GM19452 (cell line): ENCODE results near the gene ZNF248.

Experiments used
- ATAC-seq: cut with Tn5 transposase; IDR thresholded peaks from one replicate; pipeline ENCODE4 v1.9.1; 2021; ENCODE audit not compliant: unreplicated experiment

ZNF248 gene

GRCh38 chr10:37826806-37827205 is 30.6 kb downstream of the ZNF248 start:
- no peak for ATAC-seq

- no peak for ATAC-seq
Observed at GRCh38 chr10:37821237-37821636, 36.2 kb downstream of the ZNF248 start.

- no peak for ATAC-seq
Observed at GRCh38 chr10:37819797-37820196, 37.6 kb downstream of the ZNF248 start.

GRCh38 chr10:37816290-37816689 is 41.1 kb downstream of the ZNF248 start:
- no peak for ATAC-seq

- no peak for ATAC-seq
Observed at GRCh38 chr10:37813763-37814162, 43.6 kb downstream of the ZNF248 start.

GRCh38 chr10:37812290-37812689 is 45.1 kb downstream of the ZNF248 start:
- no peak for ATAC-seq

- no peak for ATAC-seq
Observed at GRCh38 chr10:37803269-37803668, 54.1 kb downstream of the ZNF248 start.

- ATAC-seq: no peak
Observed at GRCh38 chr10:37801557-37801956, 55.9 kb downstream of the ZNF248 start.

GRCh38 chr10:37794305-37794976 is 63.0 kb downstream of the ZNF248 start:
- ATAC-seq: no peak

GRCh38 chr10:37789590-37789989 is 67.8 kb downstream of the ZNF248 start:
- ATAC-seq: no peak

- ATAC-seq: no peak
Observed at GRCh38 chr10:37784678-37785077, 72.7 kb downstream of the ZNF248 start.

GRCh38 chr10:37780536-37780935 is 76.9 kb downstream of the ZNF248 start:
- ATAC-seq: no peak

- no peak for ATAC-seq
Observed at GRCh38 chr10:37777056-37777455, 80.4 kb downstream of the ZNF248 start.

- no peak for ATAC-seq
Observed at GRCh38 chr10:37775612-37776011, 81.8 kb downstream of the ZNF248 start.

- ATAC-seq: no peak
Observed at GRCh38 chr10:37774351-37774750, 83.1 kb downstream of the ZNF248 start.

- no peak for ATAC-seq
Observed at GRCh38 chr10:37765216-37765615, 92.2 kb downstream of the ZNF248 start.

- ATAC-seq: no peak
Observed at GRCh38 chr10:37763132-37763531, 94.3 kb downstream of the ZNF248 start.

- no peak for ATAC-seq
Observed at GRCh38 chr10:37762287-37762686, 95.1 kb downstream of the ZNF248 start.

GRCh38 chr10:37760817-37761216 is 96.6 kb downstream of the ZNF248 start:
- ATAC-seq: no peak

GRCh38 chr10:37758074-37758473 is 99.3 kb downstream of the ZNF248 start:
- no peak for ATAC-seq

- no peak for ATAC-seq
Observed at GRCh38 chr10:37754538-37755323, 102.7 kb downstream of the ZNF248 start.

GRCh38 chr10:37752334-37752875 is 105.0 kb downstream of the ZNF248 start:
- ATAC-seq: no peak
